GM18861 (cell line): ENCODE data around the gene MPIG6B.
"Not testable (repeated sequence)": the region's sequence is repeated elsewhere in the genome, so short reads cannot be mapped to it uniquely, and the experiment has no call there.

Experiments used
- ATAC-seq: cut with Tn5 transposase; IDR thresholded peaks from one replicate; pipeline ENCODE4 v1.9.1; 2021; ENCODE audit not compliant: unreplicated experiment

The MPIG6B gene

GRCh38 chr6:31700740-31701401, 22.3 kb upstream of the MPIG6B start:
- ATAC-seq = no peak

GRCh38 chr6:31701666-31702404, 21.3 kb upstream of the MPIG6B start:
- no peak for ATAC-seq

- ATAC-seq = no peak
Measured at GRCh38 chr6:31702405-31702818, 20.8 kb upstream of the MPIG6B start.

- peak; percentile 84 for ATAC-seq
Measured at GRCh38 chr6:31702819-31703716, 20.1 kb upstream of the MPIG6B start, which contains the start of gene ABHD16A. TSS of gene ABHD16A (minus strand) at chr6:31703324. CDS start at chr6:31703281, 43 bp downstream.

- no peak for ATAC-seq
Measured at GRCh38 chr6:31705931-31706330, 17.2 kb upstream of the MPIG6B start.

GRCh38 chr6:31706599-31706998, 16.6 kb upstream of the MPIG6B start, which contains the start of gene LY6G6F:
TSS of gene LY6G6F (plus strand) at chr6:31706866. CDS start at chr6:31706907, 41 bp downstream.
- no peak for ATAC-seq

GRCh38 chr6:31707701-31708100, 15.5 kb upstream of the MPIG6B start:
- no peak for ATAC-seq

- ATAC-seq = no peak
Measured at GRCh38 chr6:31708224-31708623, 14.9 kb upstream of the MPIG6B start.

- not testable (repeated sequence) for ATAC-seq
Measured at GRCh38 chr6:31709157-31709556, 14.0 kb upstream of the MPIG6B start.

- no peak for ATAC-seq
Measured at GRCh38 chr6:31710523-31711219, 12.5 kb upstream of the MPIG6B start.

- no peak for ATAC-seq
Measured at GRCh38 chr6:31711233-31711632, 11.9 kb upstream of the MPIG6B start.

- ATAC-seq = no peak
Measured at GRCh38 chr6:31712296-31712695, 10.9 kb upstream of the MPIG6B start.

GRCh38 chr6:31713465-31713864, 9.7 kb upstream of the MPIG6B start:
- ATAC-seq = no peak

GRCh38 chr6:31713991-31714684, 9.0 kb upstream of the MPIG6B start:
- ATAC-seq = no peak

- ATAC-seq = no peak
Measured at GRCh38 chr6:31715022-31715958, 7.9 kb upstream of the MPIG6B start, which contains the start of gene LY6G6D. TSS of gene LY6G6D (plus strand) at chr6:31715348. CDS start at chr6:31715356, 8 bp downstream.

- no peak for ATAC-seq
Measured at GRCh38 chr6:31717499-31718222, 5.5 kb upstream of the MPIG6B start.

GRCh38 chr6:31718265-31718664, 4.9 kb upstream of the MPIG6B start:
- ATAC-seq = no peak

- no peak for ATAC-seq
Measured at GRCh38 chr6:31719001-31719400, 4.2 kb upstream of the MPIG6B start.
